ENCODE data around the gene NEU4. TPM values are rescaled to one million over a fixed set of nuclear protein-coding genes. Genes with fewer than 3 reads are reported as not detected.

Gene NEU4
- total RNA-seq, 2 experiments from 2014 or later = 0.84 TPM; not detected in 1

DNA sequence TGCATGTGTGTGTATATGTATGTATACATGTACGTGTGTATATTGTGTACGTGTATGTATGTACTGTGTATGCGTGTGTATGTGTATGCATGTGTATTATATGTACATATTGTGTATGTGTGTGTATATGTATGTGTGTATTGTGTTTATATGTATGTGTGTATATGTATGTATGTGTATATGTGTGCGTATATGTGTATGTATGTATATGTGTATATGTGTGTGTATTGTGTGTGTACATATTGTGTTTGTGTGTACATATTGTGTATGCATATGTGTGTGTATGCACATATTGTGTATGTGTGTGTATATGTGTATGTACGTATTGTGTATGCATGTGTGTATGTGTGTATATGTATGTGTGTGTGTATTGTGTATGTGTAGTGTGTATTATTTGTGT is 15.6 kb upstream of the NEU4 start:
- Histone ChIP-seq H3K9me2 (ENCODE audit: insufficient read depth, low read length) (no peaks in the 10 kb centered on the region), H3K27ac (ENCODE audit: low read depth, low read length, poor library complexity, severe bottlenecking) (no peak overlapping the region), H3K4me2 (ENCODE audit: low read length) (no peak overlapping the region), H3K79me2 (ENCODE audit: insufficient read depth, low read depth, low read length) (no peaks in the 10 kb centered on the region), H3K9me3 (ENCODE audit: low read length) (peaks cover 27% of the 10 kb centered on the region), H4K20me1 (ENCODE audit: insufficient read depth, low read length) (no peaks in the 10 kb centered on the region), H3K4me1 (ENCODE audit: insufficient read depth, low read length, poor library complexity, severe bottlenecking) (peaks cover 4% of the 10 kb centered on the region), H3K36me3 (ENCODE audit: insufficient read depth, low read length) (no peaks in the 10 kb centered on the region; the same call in 1 of the 2 replicates), H2AFZ (ENCODE audit: low read length) (no peak overlapping the region), H3K4me3 (ENCODE audit: low read depth, low read length, poor library complexity, severe bottlenecking) (no peak overlapping the region)
- POLR2A ChIA-PET = no interaction called here
- no peak for DNase-seq (ENCODE audit: low spot score)
- no peak for TF ChIP-seq CTCF (conservative IDR thresholded peaks at IDR 0.05; ENCODE audit: low read length)
- TF ChIP-seq EZH2phosphoT487 (IDR thresholded peaks at IDR 0.05; ENCODE audit: borderline replicate concordance, low read depth, low read length) = no peak
- BruUV-seq (replicated peaks) = no TSS peak
- intact Hi-C loops (cut with micrococcal nuclease; ENCODE audit: unreplicated experiment) = no loop called here
- CTCF ChIA-PET (ENCODE audit: unreplicated experiment) = no interaction called here

- TF ChIP-seq CTCF (conservative IDR thresholded peaks at IDR 0.05; ENCODE audit: low read length) = no peak
- no peak for TF ChIP-seq EZH2phosphoT487 (IDR thresholded peaks at IDR 0.05; ENCODE audit: borderline replicate concordance, low read depth, low read length)
- POLR2A ChIA-PET = no interaction called here
- no peak for DNase-seq (ENCODE audit: low spot score)
- CTCF ChIA-PET (ENCODE audit: unreplicated experiment) = no interaction called here
- intact Hi-C loops (cut with micrococcal nuclease; ENCODE audit: unreplicated experiment) = no loop called here
- no TSS peak for BruUV-seq (replicated peaks)
- no peak overlapping the region for H3K4me2 ChIP-seq (ENCODE audit: low read length)
- H3K36me3 ChIP-seq (ENCODE audit: insufficient read depth, low read length) = no peaks in the 10 kb centered on the region; the same call in 1 of the 2 replicates
- H3K79me2 ChIP-seq (ENCODE audit: insufficient read depth, low read depth, low read length) = no peaks in the 10 kb centered on the region
- peaks cover 18% of the 10 kb centered on the region for H3K9me3 ChIP-seq (ENCODE audit: low read length)
- H4K20me1 ChIP-seq (ENCODE audit: insufficient read depth, low read length) = no peaks in the 10 kb centered on the region
- H2AFZ ChIP-seq (ENCODE audit: low read length) = no peak overlapping the region
- no peaks in the 10 kb centered on the region for H3K4me1 ChIP-seq (ENCODE audit: insufficient read depth, low read length, poor library complexity, severe bottlenecking)
- H3K9me2 ChIP-seq (ENCODE audit: insufficient read depth, low read length) = no peaks in the 10 kb centered on the region
- H3K27ac ChIP-seq (ENCODE audit: low read depth, low read length, poor library complexity, severe bottlenecking) = no peak overlapping the region
- H3K4me3 ChIP-seq (ENCODE audit: low read depth, low read length, poor library complexity, severe bottlenecking) = no peak overlapping the region
Observed at GRCh38 chr2:241794250-241794823, 14.7 kb upstream of the NEU4 start.

All from OCI-LY7 (cell line).